ENCODE measurements around the gene DACH1. TPM values are rescaled to one million over a fixed set of nuclear protein-coding genes. Genes with fewer than 3 reads are reported as not detected.

The DACH1 gene
- total RNA-seq, 1 experiment from 2014 or later = 0.14 TPM

DNA sequence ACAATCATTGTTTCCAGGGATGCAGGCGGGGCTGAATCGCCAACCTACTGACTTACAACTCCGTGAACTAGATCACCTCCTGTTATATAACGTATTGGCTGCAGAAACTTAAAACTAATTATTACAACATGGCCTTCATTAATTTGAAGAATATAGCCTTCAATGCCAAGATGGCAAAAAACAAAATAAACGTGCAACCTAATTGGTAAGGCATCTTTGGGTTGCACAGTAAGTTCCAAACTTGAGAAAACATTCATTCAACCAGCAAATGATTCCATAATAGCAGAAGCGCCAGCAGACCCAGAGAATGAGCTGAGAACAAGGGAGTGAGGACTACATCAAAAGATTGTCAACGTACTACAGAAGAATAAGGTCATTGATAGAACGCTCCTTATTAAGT lies 39.8 kb downstream of the DACH1 start:
- Mint-ChIP-seq H3K36me3 (ENCODE audit: insufficient read depth, unreplicated experiment) (no peaks in the 10 kb centered on the region), H3K27ac (ENCODE audit: unreplicated experiment) (no peak overlapping the region), H3K4me1 (ENCODE audit: low read depth, unreplicated experiment) (no peaks in the 10 kb centered on the region), H3K27me3 (ENCODE audit: unreplicated experiment) (no peaks in the 10 kb centered on the region), H3K4me3 (ENCODE audit: low read depth, unreplicated experiment) (no peak overlapping the region), H3K9me3 (ENCODE audit: low read depth, unreplicated experiment) (no peaks in the 10 kb centered on the region)
- intact Hi-C loops (cut with micrococcal nuclease; ENCODE audit: unreplicated experiment) = no loop called here
- TF ChIP-seq, protein P1, sequence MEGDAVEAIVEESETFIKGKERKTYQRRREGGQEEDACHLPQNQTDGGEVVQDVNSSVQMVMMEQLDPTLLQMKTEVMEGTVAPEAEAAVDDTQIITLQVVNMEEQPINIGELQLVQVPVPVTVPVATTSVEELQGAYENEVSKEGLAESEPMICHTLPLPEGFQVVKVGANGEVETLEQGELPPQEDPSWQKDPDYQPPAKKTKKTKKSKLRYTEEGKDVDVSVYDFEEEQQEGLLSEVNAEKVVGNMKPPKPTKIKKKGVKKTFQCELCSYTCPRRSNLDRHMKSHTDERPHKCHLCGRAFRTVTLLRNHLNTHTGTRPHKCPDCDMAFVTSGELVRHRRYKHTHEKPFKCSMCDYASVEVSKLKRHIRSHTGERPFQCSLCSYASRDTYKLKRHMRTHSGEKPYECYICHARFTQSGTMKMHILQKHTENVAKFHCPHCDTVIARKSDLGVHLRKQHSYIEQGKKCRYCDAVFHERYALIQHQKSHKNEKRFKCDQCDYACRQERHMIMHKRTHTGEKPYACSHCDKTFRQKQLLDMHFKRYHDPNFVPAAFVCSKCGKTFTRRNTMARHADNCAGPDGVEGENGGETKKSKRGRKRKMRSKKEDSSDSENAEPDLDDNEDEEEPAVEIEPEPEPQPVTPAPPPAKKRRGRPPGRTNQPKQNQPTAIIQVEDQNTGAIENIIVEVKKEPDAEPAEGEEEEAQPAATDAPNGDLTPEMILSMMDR (IDR thresholded peaks at IDR 0.05; ENCODE audit: unreplicated experiment) = no peak
- CTCF ChIA-PET = interaction anchor here (0.5 kb wide), 1 partner anchor 499 kb away, joined by 4 read pairs; no protein-coding TSS in a partner anchor
- no peak for DNase-seq
- BruUV-seq (replicated peaks) = no TSS peak

DNA sequence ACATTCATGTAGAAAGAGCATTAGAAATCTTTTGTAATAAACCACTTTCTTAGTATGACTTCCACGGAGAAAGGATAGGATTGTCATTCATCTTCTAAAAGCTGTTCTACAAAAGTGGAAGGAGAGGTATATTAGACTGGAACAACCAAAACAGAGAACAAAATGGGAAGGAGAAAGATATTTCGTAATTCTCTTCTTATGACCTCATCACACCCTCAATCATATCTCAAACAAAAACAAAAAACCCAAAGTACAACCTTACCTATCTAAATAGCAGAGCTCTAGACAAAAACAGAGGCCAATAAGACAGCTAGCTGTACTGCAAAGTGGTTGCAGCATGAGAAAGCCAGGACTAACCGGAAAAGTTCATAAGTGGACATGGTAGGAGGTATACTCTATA lies 46.3 kb downstream of the DACH1 start:
- Mint-ChIP-seq H3K4me3 (ENCODE audit: low read depth, unreplicated experiment) (no peak overlapping the region), H3K4me1 (ENCODE audit: low read depth, unreplicated experiment) (no peaks in the 10 kb centered on the region), H3K9me3 (ENCODE audit: low read depth, unreplicated experiment) (no peaks in the 10 kb centered on the region), H3K36me3 (ENCODE audit: insufficient read depth, unreplicated experiment) (no peaks in the 10 kb centered on the region), H3K27ac (ENCODE audit: unreplicated experiment) (no peak overlapping the region), H3K27me3 (ENCODE audit: unreplicated experiment) (no peaks in the 10 kb centered on the region)
- CTCF ChIA-PET = no interaction called here
- BruUV-seq (replicated peaks) = no TSS peak
- no peak for DNase-seq
- intact Hi-C loops (cut with micrococcal nuclease; ENCODE audit: unreplicated experiment) = no loop called here
- TF ChIP-seq, protein P1 (IDR thresholded peaks at IDR 0.05; ENCODE audit: unreplicated experiment) = no peak

GRCh38 chr13:71817335-71817734 lies 49.7 kb downstream of the DACH1 start:
- Mint-ChIP-seq H3K4me3 (ENCODE audit: low read depth, unreplicated experiment) (no peak overlapping the region), H3K36me3 (ENCODE audit: insufficient read depth, unreplicated experiment) (no peaks in the 10 kb centered on the region), H3K4me1 (ENCODE audit: low read depth, unreplicated experiment) (no peaks in the 10 kb centered on the region), H3K27me3 (ENCODE audit: unreplicated experiment) (no peaks in the 10 kb centered on the region), H3K27ac (ENCODE audit: unreplicated experiment) (no peak overlapping the region), H3K9me3 (ENCODE audit: low read depth, unreplicated experiment) (no peaks in the 10 kb centered on the region)
- CTCF ChIA-PET = no interaction called here
- BruUV-seq (replicated peaks) = no TSS peak
- intact Hi-C loops (cut with micrococcal nuclease; ENCODE audit: unreplicated experiment) = no loop called here
- TF ChIP-seq, protein P1 (IDR thresholded peaks at IDR 0.05; ENCODE audit: unreplicated experiment) = no peak
- no peak for DNase-seq

DNA sequence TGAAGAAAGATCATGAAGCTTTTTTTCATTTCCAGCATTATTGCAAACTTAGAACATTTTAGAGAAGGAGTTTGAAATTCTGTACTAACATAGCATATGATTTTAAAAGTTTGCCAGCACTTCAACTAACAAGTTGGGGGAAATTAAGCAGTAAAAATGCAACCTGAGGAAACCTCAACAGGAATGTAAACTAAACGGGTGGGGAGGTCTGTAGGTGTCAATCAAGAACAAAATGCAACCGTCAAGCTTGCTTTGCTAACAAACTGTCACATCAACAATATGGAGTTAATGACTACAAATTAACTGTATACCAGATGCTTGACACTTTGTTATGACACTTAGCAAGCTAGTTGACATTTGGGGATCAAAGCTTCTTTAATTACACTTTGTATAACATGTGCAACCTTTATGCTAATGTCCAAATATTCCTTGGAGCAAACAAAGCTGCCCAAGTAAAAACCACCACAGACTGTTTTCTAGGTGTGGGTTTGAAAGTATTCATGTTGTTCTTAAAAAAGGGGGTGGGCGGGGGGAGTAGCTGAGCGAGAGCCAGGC lies 52.1 kb downstream of the DACH1 start:
- H3K27me3 Mint-ChIP-seq (ENCODE audit: unreplicated experiment) = no peaks in the 10 kb centered on the region
- BruUV-seq (replicated peaks) = no TSS peak
- no peak overlapping the region for H3K27ac Mint-ChIP-seq (ENCODE audit: unreplicated experiment)
- no peak for DNase-seq
- H3K4me3 Mint-ChIP-seq (ENCODE audit: low read depth, unreplicated experiment) = no peak overlapping the region
- CTCF ChIA-PET = no interaction called here
- intact Hi-C loops (cut with micrococcal nuclease; ENCODE audit: unreplicated experiment) = no loop called here
- no peaks in the 10 kb centered on the region for H3K4me1 Mint-ChIP-seq (ENCODE audit: low read depth, unreplicated experiment)
- TF ChIP-seq, protein P1 (IDR thresholded peaks at IDR 0.05; ENCODE audit: unreplicated experiment) = no peak
- no peaks in the 10 kb centered on the region for H3K36me3 Mint-ChIP-seq (ENCODE audit: insufficient read depth, unreplicated experiment)
- no peaks in the 10 kb centered on the region for H3K9me3 Mint-ChIP-seq (ENCODE audit: low read depth, unreplicated experiment)

Measured in Calu3 (cell line).